ENCODE results near the gene CALU. TPM values are rescaled to one million over a fixed set of nuclear protein-coding genes. Genes with fewer than 3 reads are reported as not detected.

Gene CALU
- polyA plus RNA-seq, 3 donors = 13.8 to 44.0 (median 33.2) TPM

DNA sequence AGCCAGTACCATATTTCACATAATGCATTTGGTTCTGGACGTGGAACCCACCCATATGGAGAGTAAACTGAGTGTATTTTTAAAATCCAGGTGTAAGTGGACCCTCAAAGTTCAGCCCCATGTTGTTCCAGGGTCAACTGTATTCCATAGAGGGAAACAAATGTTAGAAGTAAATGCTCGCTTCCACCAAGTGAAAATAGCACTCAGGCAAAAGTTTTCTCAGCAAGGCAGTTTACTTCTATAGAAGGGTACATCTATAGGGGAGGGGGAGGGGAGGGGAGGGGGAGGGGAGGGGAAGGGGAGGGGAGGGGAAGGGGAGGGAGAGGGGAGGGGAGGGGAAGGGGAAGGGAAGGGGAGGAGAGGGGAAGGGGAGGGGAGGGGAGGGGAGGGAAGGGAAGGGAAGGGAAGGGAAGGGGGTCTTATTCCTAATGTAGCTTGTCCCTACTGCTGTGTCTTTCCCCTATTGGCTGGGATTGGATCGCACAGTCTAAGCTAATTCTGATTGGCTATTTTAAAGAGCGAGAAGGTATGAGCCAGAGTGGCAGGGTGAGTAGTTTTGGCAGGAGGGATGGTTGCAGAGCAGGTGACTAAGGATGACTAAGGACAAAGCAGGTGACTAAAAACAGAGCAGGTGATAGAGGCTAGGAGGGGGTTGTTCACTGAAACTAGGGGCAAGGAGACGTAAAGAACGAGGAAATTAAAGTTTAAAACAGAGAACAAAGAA is 37.9 kb upstream of the CALU start:
- Mint-ChIP-seq H3K4me3 (peak overlapping the region in 1 of 2 donors; percentile 10), H3K36me3 (no peaks in the 10 kb centered on the region)
- no peak overlapping the region for H3K4me2 ChIP-seq (replicated peaks; ENCODE audit: extremely low read depth, low read length, poor library complexity, severe bottlenecking)

More for the DNA sequence above, 37.9 kb upstream of the CALU start:
- Mint-ChIP-seq H3K27me3 (ENCODE audit: low read depth in 3 of 3) (peaks cover 35 to 51% (median 37%) of the 10 kb centered on the region in 3 donors), H3K9me3 (peaks cover 0 to 8% (median 5%) of the 10 kb centered on the region in 7 donors), H3K4me1 (peaks cover 23% of the 10 kb centered on the region), H3K27ac (peak overlapping the region in 1 of 7 donors; percentile 6)
- no peaks in the 10 kb centered on the region for H3K36me3 ChIP-seq (replicated peaks in 1 of 2; ENCODE audit: control insufficient read depth in 1 of 2, insufficient read depth in 2 of 2, low read length in 2 of 2)
- intact Hi-C loops (cut with micrococcal nuclease) = no loop called here
- no peak for TF ChIP-seq CTCF (IDR thresholded peaks at IDR 0.05)
- H3K27ac ChIP-seq (ENCODE audit: low read depth in 1 of 2, low read length in 2 of 2) = no peak overlapping the region
- H3K9ac ChIP-seq (ENCODE audit: insufficient read depth, low read length, poor library complexity, severe bottlenecking) = no peak overlapping the region
- no peaks in the 10 kb centered on the region for H3K9me3 ChIP-seq (replicated peaks in 1 of 2; ENCODE audit: control insufficient read depth in 1 of 2, insufficient read depth in 1 of 2, low read length in 2 of 2)
- peaks cover 11 to 23% of the 10 kb centered on the region in 2 donors for H3K4me1 ChIP-seq (ENCODE audit: control insufficient read depth in 1 of 2, insufficient read depth in 2 of 2, low read length in 2 of 2)
- no peaks in the 10 kb centered on the region for H4K20me1 ChIP-seq (ENCODE audit: insufficient read depth, low read length)
- H3K4me3 ChIP-seq (replicated peaks in 1 of 3; ENCODE audit: low read depth in 2 of 3, low read length in 3 of 3) = no peak overlapping the region
- WGBS (ENCODE audit: insufficient coverage) = 100% methylated on average over 2 of the region's 6 CpGs
- no peaks in the 10 kb centered on the region for H3K79me2 ChIP-seq (ENCODE audit: insufficient read depth, low read length)
- DNase-seq = no peak
- H2AFZ ChIP-seq (ENCODE audit: insufficient read depth, low read depth, low read length, poor library complexity, severe bottlenecking) = no peak overlapping the region
- peaks cover 37 to 42% of the 10 kb centered on the region in 2 donors for H3K27me3 ChIP-seq (ENCODE audit: control insufficient read depth in 2 of 2, insufficient read depth in 2 of 2, low read length in 2 of 2)

Data from CD14-positive monocyte (primary cell).